ENCODE data around the gene POLR3B. TPM values are rescaled to one million over a fixed set of nuclear protein-coding genes. Genes with fewer than 3 reads are reported as not detected.
"Not testable (repeated sequence)": the region's sequence is repeated elsewhere in the genome, so short reads cannot be mapped to it uniquely, and the experiment has no call there.

Gene POLR3B
- total RNA-seq, 1 donor from 2014 or later = 9.6 TPM

- DNase-seq = no peak
- intact Hi-C loops (cut with DNase I) = no loop called here
- H3K4me3 ChIP-seq = no peak overlapping the region
- H3K4me1 ChIP-seq = no peaks in the 10 kb centered on the region
- H3K36me3 ChIP-seq = peaks cover 48% of the 10 kb centered on the region
- no peak overlapping the region for H3K27ac ChIP-seq
- H3K9me3 ChIP-seq = no peaks in the 10 kb centered on the region
- no peak for ATAC-seq
- no peaks in the 10 kb centered on the region for H3K27me3 ChIP-seq (ENCODE audit: low read depth)
- no peak for TF ChIP-seq CTCF (IDR thresholded peaks at IDR 0.05)
Measured at GRCh38 chr12:106461730-106462129, 104.2 kb downstream of the POLR3B start.

- ATAC-seq; H3K4me1 ChIP-seq; H3K27ac ChIP-seq; intact Hi-C loops (cut with DNase I); H3K9me3 ChIP-seq; H3K27me3 ChIP-seq (ENCODE audit: low read depth); H3K4me3 ChIP-seq; DNase-seq: not testable (repeated sequence)
- peaks cover 23% of the 10 kb centered on the region for H3K36me3 ChIP-seq
Measured at GRCh38 chr12:106465605-106466004, 108.1 kb downstream of the POLR3B start.

- H3K9me3 ChIP-seq; H3K27me3 ChIP-seq (ENCODE audit: low read depth); H3K36me3 ChIP-seq; H3K27ac ChIP-seq; H3K4me3 ChIP-seq; H3K4me1 ChIP-seq; DNase-seq; ATAC-seq; intact Hi-C loops (cut with DNase I): not testable (repeated sequence)
Measured at GRCh38 chr12:106475662-106476061, 118.1 kb downstream of the POLR3B start.

- DNase-seq; intact Hi-C loops (cut with DNase I); H3K27me3 ChIP-seq (ENCODE audit: low read depth); H3K27ac ChIP-seq; H3K4me3 ChIP-seq; ATAC-seq; H3K36me3 ChIP-seq; H3K4me1 ChIP-seq; H3K9me3 ChIP-seq: not testable (repeated sequence)
Measured at GRCh38 chr12:106477627-106478026, 120.1 kb downstream of the POLR3B start.

GRCh38 chr12:106480251-106480650 lies 122.7 kb downstream of the POLR3B start:
- no peaks in the 10 kb centered on the region for H3K4me1 ChIP-seq
- ATAC-seq (peak in 1 of 2 donors; percentile 37), DNase-seq (no peak)
- no peak overlapping the region for H3K4me3 ChIP-seq
- H3K36me3 ChIP-seq = no peaks in the 10 kb centered on the region
- H3K27me3 ChIP-seq (ENCODE audit: low read depth) = no peaks in the 10 kb centered on the region
- no peak for TF ChIP-seq CTCF (IDR thresholded peaks at IDR 0.05)
- no peak overlapping the region for H3K27ac ChIP-seq
- no peaks in the 10 kb centered on the region for H3K9me3 ChIP-seq
- intact Hi-C loops (cut with DNase I) = no loop called here

- ATAC-seq (no peak), DNase-seq (no peak)
- Histone ChIP-seq H3K36me3 (no peaks in the 10 kb centered on the region), H3K9me3 (no peaks in the 10 kb centered on the region), H3K4me1 (no peaks in the 10 kb centered on the region), H3K27ac (no peak overlapping the region), H3K4me3 (no peak overlapping the region), H3K27me3 (ENCODE audit: low read depth) (no peaks in the 10 kb centered on the region)
- intact Hi-C loops (cut with DNase I) = no loop called here
- TF ChIP-seq CTCF (IDR thresholded peaks at IDR 0.05) = no peak
Measured at GRCh38 chr12:106481246-106481645, 123.7 kb downstream of the POLR3B start.

GRCh38 chr12:106487664-106488063 lies 130.1 kb downstream of the POLR3B start:
- Histone ChIP-seq H3K27ac (no peak overlapping the region), H3K4me3 (no peak overlapping the region), H3K36me3 (no peaks in the 10 kb centered on the region), H3K4me1 (no peaks in the 10 kb centered on the region), H3K27me3 (ENCODE audit: low read depth) (no peaks in the 10 kb centered on the region), H3K9me3 (no peaks in the 10 kb centered on the region)
- no peak for TF ChIP-seq CTCF (IDR thresholded peaks at IDR 0.05)
- DNase-seq = no peak
- intact Hi-C loops (cut with DNase I) = no loop called here
- ATAC-seq = no peak

All from lower lobe of right lung (tissue), 2 donors.